Caco-2 (cell line): Measurements from ENCODE around the gene FAM193A. TPM values are rescaled to one million over a fixed set of nuclear protein-coding genes. Genes with fewer than 3 reads are reported as not detected.

Experiments used
- BruUV-seq: library from RNA; stranded (reverse); fragments of 400-500 nt; replicated peaks from 2 replicates; lab custom pipeline; 2021; lab: Mats Ljungman, UMichigan
- CTCF ChIA-PET: fragments of 300-600 bp; sonication (Branson Sonifier 250); formaldehyde crosslinking; loops from one replicate; lab custom pipeline; 2022; ENCODE audit warnings: antibody characterized with exemption; lab: Charles Lee
- POLR2A ChIA-PET: fragments of 300-600 bp; sonication (Branson Sonifier 250); formaldehyde crosslinking; loops from one replicate; lab custom pipeline; 2022; ENCODE audit warnings: antibody characterized with exemption; lab: Charles Lee
- DNase-seq, 2 experiments: peaks; one replicate each; pipeline versions ENCODE4 v3.0.0 to v3.0.0-alpha.2; 2020 to 2022
- H3K27me3 ChIP-seq: replicated peaks from 2 replicates; pipeline ENCODE4 v1.6.0; 2011; ENCODE audit warnings: low read length; ENCODE audit not compliant: control insufficient read depth, insufficient read depth
- H3K36me3 ChIP-seq: 2 replicates; pipeline ENCODE4 v1.5.1; 2011; ENCODE audit warnings: low read length; ENCODE audit not compliant: control insufficient read depth, insufficient read depth
- H3K4me1 ChIP-seq: fragments of 250-450 bp; sonication (Bioruptor Pico); 2 replicates; pipeline ENCODE4 v1.5.1; 2020; ENCODE audit warnings: mild to moderate bottlenecking
- H3K4me3 ChIP-seq: 2 replicates; pipeline ENCODE4 v1.5.1; 2011; ENCODE audit warnings: low read depth, mild to moderate bottlenecking, control low read depth, low read length
- H3K9me3 ChIP-seq: fragments of 250-450 bp; sonication (Bioruptor Pico); 2 replicates; pipeline ENCODE4 v1.5.1; 2020; ENCODE audit warnings: mild to moderate bottlenecking, moderate library complexity
- H3K27ac Mint-ChIP-seq: one replicate; pipeline ENCODE4 v1.8.0; 2022; ENCODE audit warnings: mixed read lengths; ENCODE audit not compliant: unreplicated experiment
- H3K27me3 Mint-ChIP-seq: one replicate; pipeline ENCODE4 v1.8.0; 2022; ENCODE audit warnings: mixed read lengths; ENCODE audit not compliant: insufficient read depth, unreplicated experiment
- H3K36me3 Mint-ChIP-seq: one replicate; pipeline ENCODE4 v1.8.0; 2022; ENCODE audit warnings: mild to moderate bottlenecking, mixed read lengths; ENCODE audit not compliant: insufficient read depth, unreplicated experiment
- H3K4me1 Mint-ChIP-seq: one replicate; pipeline ENCODE4 v1.8.0; 2022; ENCODE audit warnings: low read depth, mixed read lengths; ENCODE audit not compliant: unreplicated experiment
- H3K4me3 Mint-ChIP-seq: one replicate; pipeline ENCODE4 v1.8.0; 2022; ENCODE audit warnings: mild to moderate bottlenecking, moderate library complexity, mixed read lengths; ENCODE audit not compliant: unreplicated experiment
- H3K9me3 Mint-ChIP-seq: one replicate; pipeline ENCODE4 v1.8.0; 2022; ENCODE audit warnings: mixed read lengths; ENCODE audit not compliant: unreplicated experiment
- CTCF ChIP-seq, 2 experiments: fragments of 200-600 bp in 1 of 2; IDR thresholded peaks; 1 replicate in 1 of 2; 2 replicates in 1 of 2; pipeline versions ENCODE4 v1.5.1 to v1.8.0; 2011 to 2022; ENCODE audit warnings: antibody characterized with exemption in 1 of 2, control low read depth in 1 of 2, inconsistent platforms in 1 of 2, low read depth in 1 of 2, low read length in 1 of 2, mild to moderate bottlenecking in 1 of 2, moderate library complexity in 1 of 2; ENCODE audit not compliant: insufficient read depth in 1 of 2, severe bottlenecking in 1 of 2, unreplicated experiment in 1 of 2
- intact Hi-C: fragments of 100-400 bp; cut with micrococcal nuclease; formaldehyde crosslinking; loops from one replicate; pipeline ENCODE4 v1.10.0; 2022; ENCODE audit not compliant: unreplicated experiment
- total RNA-seq: library from RNA; stranded (reverse); gene quantifications from 2 replicates; pipeline ENCODE4 v1.2.3, GENCODE V29; 2022

The FAM193A gene
- total RNA-seq, 1 experiment from 2014 or later = 28.7 TPM

DNA sequence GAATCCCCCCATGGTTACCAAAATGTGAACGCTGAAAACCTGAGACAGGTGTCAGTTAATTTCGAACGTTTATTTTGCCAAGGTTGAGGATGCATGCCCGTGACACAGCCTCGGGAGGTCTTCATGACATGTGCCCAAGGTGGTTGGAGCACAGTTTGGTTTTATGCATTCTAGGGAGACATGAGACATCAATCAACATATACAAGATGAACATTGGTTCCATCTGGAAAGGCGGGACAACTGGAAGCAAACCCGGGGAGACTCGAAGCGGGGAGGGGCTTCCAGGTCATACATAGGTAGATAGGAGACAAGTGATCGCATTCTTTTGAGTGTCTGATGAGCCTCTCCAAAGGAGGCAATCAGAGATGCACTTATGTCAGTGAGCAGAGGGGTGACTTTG, 245.5 kb downstream of the FAM193A start:
- H3K27me3 ChIP-seq = no peaks in the 10 kb centered on the region
- no peak for TF ChIP-seq CTCF (IDR thresholded peaks at IDR 0.05; ENCODE audit: insufficient read depth in 1 of 2, low read depth in 1 of 2, low read length in 1 of 2, severe bottlenecking in 1 of 2, unreplicated experiment in 1 of 2)
- no peaks in the 10 kb centered on the region for H3K27me3 Mint-ChIP-seq
- POLR2A ChIA-PET = no interaction called here
- no peaks in the 10 kb centered on the region for H3K36me3 ChIP-seq
- H3K4me3 ChIP-seq = no peak overlapping the region
- intact Hi-C loops = no loop called here
- H3K4me1 Mint-ChIP-seq = no peaks in the 10 kb centered on the region
- H3K27ac Mint-ChIP-seq = no peak overlapping the region
- no TSS peak for BruUV-seq
- H3K9me3 Mint-ChIP-seq = no peaks in the 10 kb centered on the region
- CTCF ChIA-PET = no interaction called here
- no peaks in the 10 kb centered on the region for H3K4me1 ChIP-seq
- no peaks in the 10 kb centered on the region for H3K36me3 Mint-ChIP-seq
- no peak overlapping the region for H3K4me3 Mint-ChIP-seq
- no peaks in the 10 kb centered on the region for H3K9me3 ChIP-seq
- peak in 1 of 2 experiments; percentile 8 for DNase-seq

Other genes with a start within 250 kb of the FAM193A start
- 0.70 and 0.82 TPM in 2 replicates for gene ZFYVE28, start 118.0 kb upstream of the FAM193A start, total RNA-seq
- not detected in 2 replicates for gene CFAP99, start 117.7 kb upstream of the FAM193A start, total RNA-seq
- gene RNF4, start 67.5 kb upstream of the FAM193A start, total RNA-seq = 69.0 and 75.4 TPM in 2 replicates
- gene TNIP2, start 219.7 kb downstream of the FAM193A start, total RNA-seq = 35.8 and 36.3 TPM in 2 replicates